IMR-90 (cell line): Measurements from ENCODE around the gene KCTD2. TPM values are rescaled to one million over a fixed set of nuclear protein-coding genes. Genes with fewer than 3 reads are reported as not detected.

Experiments
- ATAC-seq: fragments of 200-7000 bp; cut with Tn5 transposase; 2 replicates; pipeline ENCODE4 v1.9.1; 2020; ENCODE audit warnings: low read depth, mild to moderate bottlenecking, moderate library complexity
- BruUV-seq: library from RNA; stranded (reverse); fragments of 400-500 nt; replicated peaks from 2 replicates; lab custom pipeline; 2021; lab: Mats Ljungman, UMichigan
- CTCF ChIA-PET: fragments of 300-600 bp; formaldehyde crosslinking; extraction: SDS; loops from one replicate; lab custom pipeline; 2021; ENCODE audit warnings: antibody characterized with exemption; lab: Yijun Ruan, JAX
- POLR2A ChIA-PET: fragments of 300-600 bp; sonication (Branson Sonifier 250); formaldehyde crosslinking; loops from one replicate; lab custom pipeline; 2022; ENCODE audit warnings: antibody characterized with exemption; ENCODE audit not compliant: unreplicated experiment; lab: Charles Lee
- DNase-seq: peaks from one replicate; pipeline ENCODE4 v3.0.0; 2013
- H2AFZ ChIP-seq: replicated peaks from 2 replicates; pipeline ENCODE3; 2013; ENCODE audit warnings: low read length, mild to moderate bottlenecking; ENCODE audit not compliant: poor library complexity
- H2AK5ac ChIP-seq: 2 replicates; pipeline ENCODE4 v1.6.1; 2013; ENCODE audit warnings: low read depth, low read length, inconsistent platforms
- H2AK9ac ChIP-seq: replicated peaks from 2 replicates; pipeline ENCODE3; 2013; ENCODE audit warnings: mild to moderate bottlenecking, low read depth, low read length, moderate library complexity; ENCODE audit not compliant: poor library complexity
- H2BK120ac ChIP-seq: 2 replicates; pipeline ENCODE4 v1.6.1; 2013; ENCODE audit warnings: low read depth, low read length, inconsistent platforms
- H2BK15ac ChIP-seq: 3 replicates; pipeline ENCODE4 v1.6.1; 2013; ENCODE audit warnings: low read depth, low read length, inconsistent platforms
- H2BK20ac ChIP-seq: 2 replicates; pipeline ENCODE4 v1.6.1; 2013; ENCODE audit warnings: low read depth, mild to moderate bottlenecking, inconsistent platforms, low read length, moderate library complexity
- H2BK5ac ChIP-seq: 2 replicates; pipeline ENCODE4 v1.6.1; 2013; ENCODE audit warnings: mild to moderate bottlenecking, low read depth, low read length, inconsistent platforms; ENCODE audit not compliant: poor library complexity, severe bottlenecking
- H3K14ac ChIP-seq: replicated peaks from 2 replicates; pipeline ENCODE4 v1.6.1; 2013; ENCODE audit warnings: low read depth, low read length, inconsistent platforms
- H3K18ac ChIP-seq: 2 replicates; pipeline ENCODE4 v1.6.1; 2013; ENCODE audit warnings: low read depth, low read length, control low read depth
- H3K23ac ChIP-seq: 2 replicates; pipeline ENCODE4 v1.6.1; 2013; ENCODE audit warnings: low read depth, low read length, inconsistent platforms
- H3K27ac ChIP-seq: 2 replicates; pipeline ENCODE4 v1.5.1; 2013; ENCODE audit warnings: mild to moderate bottlenecking, control low read depth, low read length; ENCODE audit not compliant: insufficient read depth
- H3K27me3 ChIP-seq: 2 replicates; pipeline ENCODE4 v1.6.1; 2013; ENCODE audit warnings: low read length; ENCODE audit not compliant: control insufficient read depth, insufficient read depth
- H3K36me3 ChIP-seq: 2 replicates; pipeline ENCODE4 v1.6.1; 2013; ENCODE audit warnings: low read length, mixed read lengths; ENCODE audit not compliant: control insufficient read depth, insufficient read depth
- H3K4ac ChIP-seq: 2 replicates; pipeline ENCODE4 v1.6.1; 2013; ENCODE audit warnings: low read depth, low read length, inconsistent platforms
- H3K4me1 ChIP-seq: 2 replicates; pipeline ENCODE4 v1.6.1; 2013; ENCODE audit warnings: low read length, mixed read lengths; ENCODE audit not compliant: control insufficient read depth, insufficient read depth
- H3K4me2 ChIP-seq: 2 replicates; pipeline ENCODE4 v1.6.1; 2013; ENCODE audit warnings: low read depth, mild to moderate bottlenecking, control low read depth, low read length, moderate library complexity
- H3K4me3 ChIP-seq: 2 replicates; pipeline ENCODE4 v1.5.1; 2013; ENCODE audit warnings: low read depth, mild to moderate bottlenecking, control low read depth, low read length, moderate library complexity; ENCODE audit not compliant: insufficient read depth
- H3K56ac ChIP-seq: 2 replicates; pipeline ENCODE4 v1.6.1; 2013; ENCODE audit warnings: low read length, inconsistent platforms; ENCODE audit not compliant: insufficient read depth; ENCODE audit errors: extremely low read depth
- H3K79me1 ChIP-seq, 2 experiments: 2 replicates each; pipeline ENCODE4 v1.6.1; 2013; ENCODE audit warnings: low read length in 2 of 2, inconsistent platforms in 1 of 2, low read depth in 1 of 2
- H3K9ac ChIP-seq: 2 replicates; pipeline ENCODE4 v1.6.1; 2013; ENCODE audit warnings: low read depth, low read length, control low read depth
- H3K9me1 ChIP-seq: 2 replicates; pipeline ENCODE4 v1.6.1; 2013; ENCODE audit warnings: low read length, inconsistent platforms; ENCODE audit not compliant: insufficient read depth
- H3K9me3 ChIP-seq: 2 replicates; pipeline ENCODE4 v1.6.1; 2013; ENCODE audit warnings: low read length; ENCODE audit not compliant: control insufficient read depth, insufficient read depth
- H4K20me1 ChIP-seq: 2 replicates; pipeline ENCODE4 v1.6.1; 2013; ENCODE audit warnings: low read length, inconsistent platforms; ENCODE audit not compliant: insufficient read depth
- H4K5ac ChIP-seq: 2 replicates; pipeline ENCODE4 v1.6.1; 2013; ENCODE audit warnings: mild to moderate bottlenecking, low read depth, low read length, control low read depth
- H4K8ac ChIP-seq, 2 experiments: 2 replicates each; pipeline ENCODE4 v1.6.1; 2013; ENCODE audit warnings: low read depth in 2 of 2, low read length in 2 of 2, control low read depth in 1 of 2, inconsistent platforms in 1 of 2
- H4K91ac ChIP-seq: 2 replicates; pipeline ENCODE4 v1.6.1; 2013; ENCODE audit warnings: low read depth, low read length, inconsistent platforms; ENCODE audit not compliant: insufficient read depth
- BHLHE40 ChIP-seq: fragments of 150-350 bp; IDR thresholded peaks from 2 replicates; pipeline ENCODE4 v1.6.1; 2016; ENCODE audit warnings: mild to moderate bottlenecking, low read depth, low read length
- CEBPB ChIP-seq: IDR thresholded peaks from 2 replicates; pipeline ENCODE4 v1.6.1; 2012; ENCODE audit warnings: low read depth, low read length, improper control_type of control experiment
- CHD1 ChIP-seq: IDR thresholded peaks from 2 replicates; pipeline ENCODE4 v1.6.1; 2012; ENCODE audit warnings: low read depth, low read length, improper control_type of control experiment
- CTCF ChIP-seq: conservative IDR thresholded peaks from 2 replicates; pipeline ENCODE4 v1.5.1; 2012; ENCODE audit warnings: mild to moderate bottlenecking, low read depth, low read length, improper control_type of control experiment
- FOS ChIP-seq: fragments of 150-350 bp; IDR thresholded peaks from 2 replicates; pipeline ENCODE4 v1.6.1; 2016; ENCODE audit warnings: low read depth, low read length
- MAFK ChIP-seq: IDR thresholded peaks from 2 replicates; pipeline ENCODE4 v1.6.1; 2012; ENCODE audit warnings: low read depth, low read length, improper control_type of control experiment
- MXI1 ChIP-seq: IDR thresholded peaks from 2 replicates; pipeline ENCODE4 v1.6.1; 2012; ENCODE audit warnings: low read depth, mild to moderate bottlenecking, low read length, moderate library complexity, borderline replicate concordance
- NFE2L2 ChIP-seq: fragments of 150-350 bp; IDR thresholded peaks from 2 replicates; pipeline ENCODE4 v1.6.1; 2016; ENCODE audit warnings: low read depth, mild to moderate bottlenecking, low read length
- POLR2A ChIP-seq: IDR thresholded peaks from 2 replicates; pipeline ENCODE4 v1.6.1; 2012; ENCODE audit warnings: mild to moderate bottlenecking, low read depth, low read length
- RAD21 ChIP-seq: IDR thresholded peaks from 2 replicates; pipeline ENCODE4 v1.6.1; 2012; ENCODE audit warnings: low read length, improper control_type of control experiment
- RCOR1 ChIP-seq: IDR thresholded peaks from 2 replicates; pipeline ENCODE4 v1.6.1; 2012; ENCODE audit warnings: mild to moderate bottlenecking, low read length, improper control_type of control experiment; ENCODE audit not compliant: insufficient replicate concordance
- RFX5 ChIP-seq: IDR thresholded peaks from 2 replicates; pipeline ENCODE4 v1.8.0; 2012; ENCODE audit warnings: low read depth, mild to moderate bottlenecking, low read length, moderate library complexity
- SMC3 ChIP-seq: fragments of 150-350 bp; IDR thresholded peaks from 2 replicates; pipeline ENCODE4 v1.6.1; 2016; ENCODE audit warnings: low read depth, mild to moderate bottlenecking, antibody characterized with exemption, low read length, moderate library complexity
- WGBS, 2 experiments: methylation state at CpG; one replicate each; pipeline versions ENCODE4 v1.1.5 to v1.1.7; 2013; ENCODE audit warnings: missing lambda C conversion rate in 2 of 2; ENCODE audit not compliant: insufficient read length in 1 of 2; ENCODE audit errors: extremely low coverage in 2 of 2; 5-methylcytosine and 5-hydroxymethylcytosine counted together
- dilution Hi-C: fragments of 300-500 bp; cut with HindIII; formaldehyde crosslinking; loops from one replicate; pipeline ENCODE4 v1.14.3; 2018; ENCODE audit warnings: low sequenced_read_pairs; ENCODE audit not compliant: unreplicated experiment
- in situ Hi-C: fragments of 300-500 bp; cut with MboI; formaldehyde crosslinking; loops from 3 replicates; pipeline ENCODE4 v1.14.3; 2019; ENCODE audit warnings: low sequenced_read_pairs, inconsistent platforms, mixed read lengths
- intact Hi-C: fragments of 100-400 bp; cut with micrococcal nuclease; formaldehyde crosslinking; loops from 2 replicates; pipeline ENCODE4 v1.10.0; 2022
- polyA plus RNA-seq, 3 experiments: library from polyadenylated mRNA; depleted of rRNA; stranded (reverse); fragments of >200 nt; gene quantifications; 2 replicates each; pipeline ENCODE4 v1.2.3, GENCODE V29; 2012; ENCODE audit warnings: low replicate concordance in 1 of 3
- total RNA-seq: library from RNA; depleted of rRNA; stranded (reverse); fragments of >200 nt; gene quantifications from 2 replicates; pipeline ENCODE4 v1.2.3, GENCODE V29; 2012
- TF ChIP-seq, protein P1 (sequence below): fragments of 150-350 bp; IDR thresholded peaks from 2 replicates; pipeline ENCODE4 v1.6.1; 2016; ENCODE audit warnings: low read depth, mild to moderate bottlenecking, low read length, moderate library complexity, borderline replicate concordance
- TF ChIP-seq, protein P2 (sequence below): fragments of 150-350 bp; IDR thresholded peaks from 2 replicates; pipeline ENCODE4 v1.6.1; 2017; ENCODE audit warnings: mild to moderate bottlenecking, antibody characterized with exemption, low read length, low read depth

KCTD2 gene
- total and polyA plus RNA-seq, 2 of the 4 experiments (the other 2 are of a cell fraction): 9.1 to 18.4 TPM

DNA sequence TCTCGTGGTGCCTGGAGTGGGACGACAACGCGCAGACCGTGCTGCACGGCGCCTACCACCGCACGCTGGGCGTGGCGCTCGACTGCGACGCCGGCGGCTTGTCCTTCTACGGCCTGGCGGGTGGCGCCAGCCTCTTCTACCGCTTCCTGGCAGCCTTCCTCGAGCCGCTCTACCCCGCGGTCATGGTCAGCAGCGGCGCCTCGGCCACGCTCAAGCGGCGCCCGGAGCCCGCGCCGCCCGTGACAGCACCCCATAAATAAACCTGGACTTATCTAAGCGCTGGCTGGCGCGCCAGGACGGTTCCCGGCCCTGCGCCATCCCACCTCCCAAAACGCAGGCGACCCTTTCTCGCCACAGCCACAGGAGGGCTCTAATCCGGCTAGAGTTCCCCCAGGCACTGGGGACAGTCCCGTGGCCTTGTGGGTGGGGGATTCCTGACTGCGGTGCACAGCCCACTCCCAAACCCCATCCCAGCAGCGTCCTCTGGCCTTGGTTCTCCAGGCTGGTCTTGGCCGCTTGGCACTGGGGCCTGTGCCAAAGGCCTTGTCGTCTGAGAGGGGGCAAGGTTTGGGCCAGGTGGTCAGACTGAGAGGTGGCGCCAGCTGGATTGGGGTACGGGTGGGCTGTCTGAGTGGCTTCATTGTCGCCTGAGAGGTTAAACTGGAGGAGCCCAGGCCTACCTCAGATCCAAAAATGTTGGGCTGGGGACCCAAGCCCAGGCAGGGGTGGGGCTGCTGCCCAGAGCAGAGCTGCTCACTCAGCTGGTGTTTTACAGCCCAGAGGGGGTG is 30.7 kb downstream of the KCTD2 start:
- H3K56ac ChIP-seq: no peak overlapping the region
- H3K4me3 ChIP-seq: no peak overlapping the region
- peaks cover 21% of the 10 kb centered on the region for H3K9me1 ChIP-seq
- DNase-seq (no peak), ATAC-seq (no peak)
- peak overlapping the region; percentile 10; the same call in 1 of the 2 replicates for H3K23ac ChIP-seq
- H2AK9ac ChIP-seq: peak overlapping the region; percentile 79
- intact Hi-C loops (no loop called here), dilution Hi-C loops (no loop called here), in situ Hi-C loops (no loop called here)
- peak overlapping the region; percentile 54 for H4K91ac ChIP-seq
- H3K4ac ChIP-seq: peak overlapping the region; percentile 75
- no peaks in the 10 kb centered on the region for H3K9me3 ChIP-seq
- H4K8ac ChIP-seq: peak overlapping the region; percentile 71 to 77; a peak in 3 of 4 replicates
- H4K5ac ChIP-seq: peak overlapping the region; percentile 67; the same call in 1 of the 2 replicates
- ChIA-PET CTCF (interaction anchor here (1.2 to 1.7 kb wide), 3 partner anchors 28 to 56 kb away, joined by 4 to 12 read pairs (median 4); no protein-coding TSS in a partner anchor), POLR2A (no interaction called here)
- peak overlapping the region; percentile 82 for H2AFZ ChIP-seq
- H2BK20ac ChIP-seq: peak overlapping the region; percentile 86
- no peaks in the 10 kb centered on the region for H3K36me3 ChIP-seq
- no peaks in the 10 kb centered on the region for H3K27me3 ChIP-seq
- BruUV-seq: no TSS peak
- H3K4me2 ChIP-seq: no peak overlapping the region
- peak overlapping the region; percentile 67 for H3K14ac ChIP-seq
- H3K4me1 ChIP-seq: peaks cover 21% of the 10 kb centered on the region
- no peak overlapping the region for H3K9ac ChIP-seq
- H3K79me1 ChIP-seq: no peaks in the 10 kb centered on the region
- 19% methylated on average over 27 of the region's 53 CpGs; no CpG with 5 or more reads in 1 of the 2 experiments for WGBS, 2 experiments
- H2BK120ac ChIP-seq: peak overlapping the region; percentile 87
- peak overlapping the region; percentile 60 for H2AK5ac ChIP-seq
- peak overlapping the region; percentile 52 for H2BK5ac ChIP-seq
- H3K18ac ChIP-seq: no peak overlapping the region
- no peaks in the 10 kb centered on the region for H4K20me1 ChIP-seq
- no peak overlapping the region; the same call in 1 of the 2 replicates for H3K27ac ChIP-seq
- peak overlapping the region; percentile 10; the same call in 1 of the 3 replicates for H2BK15ac ChIP-seq
- TF ChIP-seq, protein P1, sequence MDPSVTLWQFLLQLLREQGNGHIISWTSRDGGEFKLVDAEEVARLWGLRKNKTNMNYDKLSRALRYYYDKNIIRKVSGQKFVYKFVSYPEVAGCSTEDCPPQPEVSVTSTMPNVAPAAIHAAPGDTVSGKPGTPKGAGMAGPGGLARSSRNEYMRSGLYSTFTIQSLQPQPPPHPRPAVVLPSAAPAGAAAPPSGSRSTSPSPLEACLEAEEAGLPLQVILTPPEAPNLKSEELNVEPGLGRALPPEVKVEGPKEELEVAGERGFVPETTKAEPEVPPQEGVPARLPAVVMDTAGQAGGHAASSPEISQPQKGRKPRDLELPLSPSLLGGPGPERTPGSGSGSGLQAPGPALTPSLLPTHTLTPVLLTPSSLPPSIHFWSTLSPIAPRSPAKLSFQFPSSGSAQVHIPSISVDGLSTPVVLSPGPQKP: no peak
- no peak for TF ChIP-seq RCOR1
- TF ChIP-seq MXI1: no peak
- TF ChIP-seq CTCF: no peak
- TF ChIP-seq NFE2L2: no peak
- no peak for TF ChIP-seq RFX5
- TF ChIP-seq CHD1: no peak
- TF ChIP-seq BHLHE40: no peak
- TF ChIP-seq SMC3: no peak
- no peak for TF ChIP-seq POLR2A
- TF ChIP-seq, protein P2, sequence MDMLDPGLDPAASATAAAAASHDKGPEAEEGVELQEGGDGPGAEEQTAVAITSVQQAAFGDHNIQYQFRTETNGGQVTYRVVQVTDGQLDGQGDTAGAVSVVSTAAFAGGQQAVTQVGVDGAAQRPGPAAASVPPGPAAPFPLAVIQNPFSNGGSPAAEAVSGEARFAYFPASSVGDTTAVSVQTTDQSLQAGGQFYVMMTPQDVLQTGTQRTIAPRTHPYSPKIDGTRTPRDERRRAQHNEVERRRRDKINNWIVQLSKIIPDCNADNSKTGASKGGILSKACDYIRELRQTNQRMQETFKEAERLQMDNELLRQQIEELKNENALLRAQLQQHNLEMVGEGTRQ: no peak
- no peak for TF ChIP-seq MAFK
- TF ChIP-seq FOS: no peak
- no peak for TF ChIP-seq CEBPB
- no peak for TF ChIP-seq RAD21
